Measurements from ENCODE around the gene DSE.

Gene DSE

GRCh38 chr6:116362276-116362675, 8.5 kb upstream of the DSE start:
- DNase-seq (ENCODE audit: low read depth), result no peak
- TF ChIP-seq CTCF (IDR thresholded peaks at IDR 0.05; ENCODE audit: control insufficient read depth, extremely low read depth, insufficient read depth), result no peak
- no peak overlapping the region for H3K4me3 ChIP-seq (ENCODE audit: low read depth, low read length)

GRCh38 chr6:116363759-116364158, 7.0 kb upstream of the DSE start:
- no peak overlapping the region for H3K4me3 ChIP-seq (ENCODE audit: low read depth, low read length)
- DNase-seq (ENCODE audit: low read depth), result no peak
- TF ChIP-seq CTCF (IDR thresholded peaks at IDR 0.05; ENCODE audit: control insufficient read depth, extremely low read depth, insufficient read depth), result no peak

GRCh38 chr6:116364321-116364720, 6.4 kb upstream of the DSE start:
- DNase-seq (ENCODE audit: low read depth), result no peak
- no peak for TF ChIP-seq CTCF (IDR thresholded peaks at IDR 0.05; ENCODE audit: control insufficient read depth, extremely low read depth, insufficient read depth)
- no peak overlapping the region for H3K4me3 ChIP-seq (ENCODE audit: low read depth, low read length)

- H3K4me3 ChIP-seq (ENCODE audit: low read depth, low read length), result no peak overlapping the region
- TF ChIP-seq CTCF (IDR thresholded peaks at IDR 0.05; ENCODE audit: control insufficient read depth, extremely low read depth, insufficient read depth), result no peak
- DNase-seq (ENCODE audit: low read depth), result no peak
Observed at GRCh38 chr6:116365743-116366142, 5.0 kb upstream of the DSE start.

GRCh38 chr6:116366740-116367275, 3.9 kb upstream of the DSE start:
- no peak for TF ChIP-seq CTCF (IDR thresholded peaks at IDR 0.05; ENCODE audit: control insufficient read depth, extremely low read depth, insufficient read depth)
- DNase-seq (ENCODE audit: low read depth), result no peak
- no peak overlapping the region for H3K4me3 ChIP-seq (ENCODE audit: low read depth, low read length)

DNA sequence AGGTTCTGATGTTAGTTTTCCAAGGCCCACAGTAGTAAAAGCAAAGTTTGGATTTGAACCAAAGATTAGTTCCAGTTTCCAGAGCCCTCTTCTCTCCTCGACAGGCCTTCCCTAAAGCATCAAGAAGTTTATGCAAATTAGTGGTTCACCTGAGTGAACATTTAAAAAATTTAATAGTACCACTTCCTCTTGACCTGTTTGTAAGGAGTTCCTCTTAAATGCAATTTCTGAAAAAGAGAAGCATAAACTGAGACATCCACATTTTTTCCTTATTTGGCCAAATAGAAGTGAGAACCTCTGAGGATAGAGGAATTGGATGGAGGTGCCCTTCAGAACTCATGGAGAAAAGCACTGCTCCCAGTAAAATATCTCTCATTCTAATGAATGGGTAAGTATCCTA, 1.2 kb upstream of the DSE start:
- no peak for DNase-seq (ENCODE audit: low read depth)
- H3K4me3 ChIP-seq (ENCODE audit: low read depth, low read length), result no peak overlapping the region
- no peak for TF ChIP-seq CTCF (IDR thresholded peaks at IDR 0.05; ENCODE audit: control insufficient read depth, extremely low read depth, insufficient read depth)

DNA sequence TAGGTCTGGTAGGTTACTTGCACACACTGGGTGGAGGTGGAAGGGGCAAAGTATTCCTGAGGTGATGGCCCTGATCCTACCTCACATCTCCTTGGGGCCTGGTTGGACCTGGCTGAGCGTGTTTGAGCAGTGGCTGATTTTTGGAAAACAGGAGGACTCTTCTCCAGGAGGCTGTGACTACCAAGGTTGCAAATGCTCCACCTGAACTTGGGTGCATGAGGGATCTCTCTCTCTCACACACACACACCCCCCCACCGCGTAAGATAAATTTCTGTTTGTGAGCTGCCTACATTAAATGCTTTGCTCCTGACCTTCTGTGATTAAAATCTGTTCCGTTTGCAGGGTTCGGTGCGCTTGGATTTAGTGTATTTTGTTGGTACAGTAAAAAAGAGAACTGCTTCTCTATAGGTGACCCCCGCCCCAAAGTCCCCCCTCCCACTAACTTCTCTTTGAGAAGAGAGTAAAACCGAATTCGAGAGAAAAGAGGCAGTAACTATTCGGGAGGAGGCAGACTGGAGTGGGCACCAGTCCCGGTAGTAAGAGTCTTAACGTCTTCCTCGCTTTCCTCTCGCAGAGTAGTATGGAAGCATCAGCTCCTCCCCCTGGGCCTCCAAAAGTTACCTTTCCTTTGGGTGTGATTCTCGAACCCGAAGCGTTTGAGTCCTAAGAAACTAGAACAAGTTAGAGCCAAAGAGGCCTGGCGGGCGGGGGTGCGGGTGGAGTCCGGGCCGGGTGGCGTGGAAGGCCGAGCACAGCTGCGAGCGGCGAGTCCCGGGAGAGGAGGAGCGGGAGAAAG, 585 bp upstream of the DSE start:
- no peak for DNase-seq (ENCODE audit: low read depth)
- no peak for TF ChIP-seq CTCF (IDR thresholded peaks at IDR 0.05; ENCODE audit: control insufficient read depth, extremely low read depth, insufficient read depth)
- no peak overlapping the region for H3K4me3 ChIP-seq (ENCODE audit: low read depth, low read length)
